OCI-LY1 (cell line): ENCODE results near the gene CAMTA1.

ENCODE experiments used
- H2AFZ ChIP-seq: fragments of 200-600 bp; sonication (generic), shearing (Covaris generic); 2 replicates; pipeline ENCODE4 v1.6.0; 2014; ENCODE audit warnings: antibody characterized with exemption, mild to moderate bottlenecking, low read length
- H3F3A ChIP-seq: fragments of 200-600 bp; sonication (generic), shearing (Covaris generic); 2 replicates; pipeline ENCODE4 v1.6.0; 2014; ENCODE audit warnings: mild to moderate bottlenecking, antibody characterized with exemption, low read length, moderate library complexity; ENCODE audit not compliant: insufficient read depth
- H3K27ac ChIP-seq: fragments of 200-600 bp; sonication (generic); 2 replicates; pipeline ENCODE4 v1.5.1; 2014; ENCODE audit warnings: low read length, mixed run types, mild to moderate bottlenecking, low read depth; ENCODE audit not compliant: poor library complexity, severe bottlenecking
- H3K27me3 ChIP-seq: fragments of 200-600 bp; sonication (generic); 2 replicates; pipeline ENCODE4 v1.6.0; 2014; ENCODE audit warnings: antibody characterized with exemption, mild to moderate bottlenecking, low read length, moderate library complexity; ENCODE audit not compliant: insufficient read depth
- H3K36me3 ChIP-seq: fragments of 200-600 bp; sonication (generic); 2 replicates; pipeline ENCODE4 v1.6.1; 2014; ENCODE audit warnings: mild to moderate bottlenecking, antibody characterized with exemption, low read length, moderate library complexity, mixed read lengths; ENCODE audit not compliant: insufficient read depth
- H3K4me1 ChIP-seq: fragments of 200-600 bp; sonication (generic); 2 replicates; pipeline ENCODE4 v1.5.1; 2014; ENCODE audit warnings: mild to moderate bottlenecking, low read length, moderate library complexity; ENCODE audit not compliant: insufficient read depth, severe bottlenecking
- H3K4me2 ChIP-seq: fragments of 200-600 bp; sonication (generic), shearing (Covaris generic); 2 replicates; pipeline ENCODE4 v1.6.1; 2014; ENCODE audit warnings: low read length
- H3K4me3 ChIP-seq: fragments of 200-600 bp; sonication (generic); 2 replicates; pipeline ENCODE4 v1.5.1; 2014; ENCODE audit warnings: low read length, low read depth, mild to moderate bottlenecking, mixed read lengths; ENCODE audit not compliant: poor library complexity, severe bottlenecking
- H3K79me2 ChIP-seq: fragments of 200-600 bp; shearing (Covaris generic); 2 replicates; pipeline ENCODE4 v1.6.1; 2016; ENCODE audit warnings: mixed run types, low read length, mixed read lengths; ENCODE audit not compliant: insufficient read depth
- H3K9ac ChIP-seq: fragments of 200-600 bp; sonication (generic), shearing (Covaris generic); 2 replicates; pipeline ENCODE4 v1.6.1; 2014; ENCODE audit warnings: mild to moderate bottlenecking, low read length, mixed read lengths
- H3K9me2 ChIP-seq: fragments of 200-600 bp; sonication (generic), shearing (Covaris generic); 2 replicates; pipeline ENCODE4 v1.6.1; 2014; ENCODE audit warnings: low read depth, mild to moderate bottlenecking, low read length, mixed read lengths
- H3K9me3 ChIP-seq: fragments of 200-600 bp; shearing (Covaris generic); 2 replicates; pipeline ENCODE4 v1.6.1; 2014; ENCODE audit warnings: low read length, mixed read lengths
- H4K20me1 ChIP-seq: fragments of 200-600 bp; sonication (generic), shearing (Covaris generic); 2 replicates; pipeline ENCODE4 v1.6.0; 2016; ENCODE audit warnings: mild to moderate bottlenecking, low read length; ENCODE audit not compliant: insufficient read depth
- CTCF ChIP-seq: fragments of 200-600 bp; sonication (generic), shearing (Covaris generic); IDR thresholded peaks from 2 replicates; pipeline ENCODE4 v1.5.1; 2017; ENCODE audit warnings: mild to moderate bottlenecking, antibody characterized with exemption, low read length, moderate library complexity, mixed read lengths
- EZH2 ChIP-seq: fragments of 200-600 bp; sonication (generic), shearing (Covaris generic); IDR thresholded peaks from 2 replicates; pipeline ENCODE4 v1.8.0; 2017; ENCODE audit warnings: borderline replicate concordance, mixed run types, mild to moderate bottlenecking, antibody characterized with exemption, low read length, moderate library complexity, mixed read lengths

The CAMTA1 gene

GRCh38 chr1:6825828-6826227 lies 40.6 kb downstream of the CAMTA1 start:
- H3K9me3 ChIP-seq, result no peaks in the 10 kb centered on the region
- H3K9ac ChIP-seq, result no peak overlapping the region
- no peak overlapping the region for H3K27ac ChIP-seq
- H3K4me2 ChIP-seq, result no peak overlapping the region
- H2AFZ ChIP-seq, result no peak overlapping the region
- H3F3A ChIP-seq, result 0 out of 2 replicates have a peak, but pooled peaks cover 4% of the 10 kb centered on the region
- H4K20me1 ChIP-seq, result no peaks in the 10 kb centered on the region
- no peaks in the 10 kb centered on the region for H3K27me3 ChIP-seq
- peaks cover 25% of the 10 kb centered on the region for H3K79me2 ChIP-seq
- TF ChIP-seq EZH2 (no peak), CTCF (no peak)
- H3K9me2 ChIP-seq, result no peaks in the 10 kb centered on the region
- peaks cover 23% of the 10 kb centered on the region for H3K36me3 ChIP-seq
- no peak overlapping the region for H3K4me3 ChIP-seq
- peaks cover 14% of the 10 kb centered on the region for H3K4me1 ChIP-seq

- Histone ChIP-seq H3K9ac (no peak overlapping the region), H3K9me2 (no peaks in the 10 kb centered on the region), H3K79me2 (peaks cover 16% of the 10 kb centered on the region), H3F3A (0 out of 2 replicates have a peak, but pooled peaks cover 4% of the 10 kb centered on the region), H3K27ac (no peak overlapping the region), H3K9me3 (no peaks in the 10 kb centered on the region), H3K4me3 (no peak overlapping the region), H2AFZ (no peak overlapping the region), H4K20me1 (no peaks in the 10 kb centered on the region), H3K27me3 (no peaks in the 10 kb centered on the region), H3K36me3 (peaks cover 23% of the 10 kb centered on the region), H3K4me2 (no peak overlapping the region), H3K4me1 (peaks cover 9% of the 10 kb centered on the region)
- TF ChIP-seq EZH2 (no peak), CTCF (no peak)
Measured at GRCh38 chr1:6827079-6827478, 41.8 kb downstream of the CAMTA1 start.

- Histone ChIP-seq H3K4me1 (peaks cover 5% of the 10 kb centered on the region), H3K36me3 (peaks cover 23% of the 10 kb centered on the region), H3K9ac (no peak overlapping the region), H3K9me2 (no peaks in the 10 kb centered on the region), H3K4me2 (no peak overlapping the region), H3K27me3 (no peaks in the 10 kb centered on the region), H3F3A (0 out of 2 replicates have a peak, but pooled peaks cover 4% of the 10 kb centered on the region), H3K4me3 (no peak overlapping the region), H3K27ac (no peak overlapping the region), H2AFZ (no peak overlapping the region), H3K9me3 (no peaks in the 10 kb centered on the region), H3K79me2 (peaks cover 13% of the 10 kb centered on the region), H4K20me1 (no peaks in the 10 kb centered on the region)
- no peak for TF ChIP-seq EZH2
- no peak for TF ChIP-seq CTCF
Measured at GRCh38 chr1:6827630-6828165, 42.4 kb downstream of the CAMTA1 start.
